Esophagus muscularis mucosa (tissue), 3 donors: Measurements from ENCODE around the gene VAPB.

ENCODE experiments used
- CTCF ChIP-seq, 3 experiments: fragments of 200-600 bp in 2 of 3; fragments of 450-650 bp in 1 of 3; sonication (generic) in 2 of 3; IDR thresholded peaks; one replicate each; pipeline ENCODE4 v1.5.1; 2017 to 2019; ENCODE audit warnings: antibody characterized with exemption in 3 of 3, mild to moderate bottlenecking in 2 of 3, moderate library complexity in 1 of 3
- POLR2A ChIP-seq: fragments of 450-650 bp; IDR thresholded peaks from one replicate; pipeline ENCODE4 v1.6.1; 2017; ENCODE audit warnings: antibody characterized with exemption, moderate library complexity, mild to moderate bottlenecking, low read depth
- POLR2AphosphoS5 ChIP-seq, 2 donors: sonication (generic); formaldehyde crosslinking; IDR thresholded peaks; one replicate each; pipeline ENCODE4 v1.6.1; 2017; ENCODE audit warnings: antibody characterized with exemption in 2 of 2

GRCh38 chr20:58362206-58362516 is 26.9 kb upstream of the VAPB start:
- TF ChIP-seq POLR2AphosphoS5 (IDR thresholded peaks at IDR 0.05) (no peak), CTCF (IDR thresholded peaks at IDR 0.05) (no peak), POLR2A (no peak)
